Colonic mucosa (tissue), 4 donors: ENCODE results near the gene SPTLC2. TPM values are rescaled to one million over a fixed set of nuclear protein-coding genes. Genes with fewer than 3 reads are reported as not detected.

ENCODE experiments used
- DNase-seq: peaks from one replicate; pipeline ENCODE4 v3.0.0-alpha.2; 2020
- H3K27ac ChIP-seq: fragments of 200-600 bp; one replicate; pipeline ENCODE4 v1.8.0; 2021
- H3K27me3 ChIP-seq: fragments of 200-600 bp; one replicate; pipeline ENCODE4 v1.8.0; 2021
- H3K36me3 ChIP-seq: fragments of 200-600 bp; one replicate; pipeline ENCODE4 v1.8.0; 2021
- H3K4me1 ChIP-seq: fragments of 200-600 bp; one replicate; pipeline ENCODE4 v1.8.0; 2021; ENCODE audit warnings: mild to moderate bottlenecking
- H3K4me3 ChIP-seq: fragments of 200-600 bp; one replicate; pipeline ENCODE4 v1.8.0; 2021
- H3K9ac ChIP-seq, 2 donors: one replicate each; pipeline ENCODE4 v1.7.0; 2013; ENCODE audit warnings: control low read depth in 2 of 2, low read depth in 2 of 2, low read length in 2 of 2
- H3K9me3 ChIP-seq: fragments of 200-600 bp; one replicate; pipeline ENCODE4 v1.8.0; 2021
- intact Hi-C: fragments of 100-400 bp; cut with DNase I; formaldehyde crosslinking; loops from one replicate; pipeline ENCODE4 v1.14.1; 2022
- total RNA-seq, 2 donors: library from RNA; stranded (reverse); fragmentation: NEBNext Ultra II Directional in 1 of 2; extraction: Animal tissue kit (Norgen Biotek cat#: 25700) in 1 of 2; gene quantifications; one replicate each; pipeline ENCODE4 v1.2.1, GENCODE V29; 2021
- TF ChIP-seq, protein P1 (sequence below): fragments of 200-600 bp; IDR thresholded peaks from one replicate; pipeline ENCODE4 v1.8.0; 2022; ENCODE audit warnings: antibody characterized with exemption, mild to moderate bottlenecking
- donor health status: healthy.
- donor health status: DM: no; HTN: no; CAD: no.
- donor health status: DM: no; HTN: no; CAD: no.

SPTLC2 gene
- total RNA-seq, 2 donors from 2014 or later = 68.3 to 70.1 TPM

DNA sequence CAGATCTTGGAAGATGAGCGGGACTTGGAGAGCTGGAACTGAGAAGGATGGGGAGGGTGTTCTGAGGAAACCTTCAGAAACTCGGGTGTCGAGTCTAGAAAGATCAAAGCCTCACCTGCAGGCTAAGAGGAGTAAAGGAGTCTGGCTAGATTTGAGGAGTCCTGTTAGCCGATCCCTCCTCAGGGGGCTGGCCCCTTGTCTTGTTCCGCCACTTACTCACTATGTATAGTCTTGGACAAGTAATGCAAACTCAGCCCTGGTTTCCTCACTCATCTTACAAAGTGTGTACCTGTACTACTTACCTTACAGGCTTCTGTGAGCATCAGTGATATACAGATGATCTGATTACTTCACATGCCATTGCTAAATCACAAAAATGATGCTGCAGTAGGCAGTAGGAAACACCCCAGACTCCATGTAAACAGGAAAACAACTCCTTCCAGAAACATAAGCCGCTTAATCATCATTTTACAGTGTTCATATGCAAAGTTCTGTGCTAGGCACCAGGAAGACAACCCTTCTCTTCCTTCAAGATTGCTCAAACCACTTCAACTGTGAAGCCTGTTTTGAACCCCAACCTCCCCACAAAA lies 2.0 kb upstream of the SPTLC2 start:
- intact Hi-C loops = no loop called here
- no peak for DNase-seq
- H3K27me3 ChIP-seq = no peaks in the 10 kb centered on the region
- H3K9me3 ChIP-seq = no peaks in the 10 kb centered on the region
- H3K27ac ChIP-seq = no peak overlapping the region
- TF ChIP-seq, protein P1, sequence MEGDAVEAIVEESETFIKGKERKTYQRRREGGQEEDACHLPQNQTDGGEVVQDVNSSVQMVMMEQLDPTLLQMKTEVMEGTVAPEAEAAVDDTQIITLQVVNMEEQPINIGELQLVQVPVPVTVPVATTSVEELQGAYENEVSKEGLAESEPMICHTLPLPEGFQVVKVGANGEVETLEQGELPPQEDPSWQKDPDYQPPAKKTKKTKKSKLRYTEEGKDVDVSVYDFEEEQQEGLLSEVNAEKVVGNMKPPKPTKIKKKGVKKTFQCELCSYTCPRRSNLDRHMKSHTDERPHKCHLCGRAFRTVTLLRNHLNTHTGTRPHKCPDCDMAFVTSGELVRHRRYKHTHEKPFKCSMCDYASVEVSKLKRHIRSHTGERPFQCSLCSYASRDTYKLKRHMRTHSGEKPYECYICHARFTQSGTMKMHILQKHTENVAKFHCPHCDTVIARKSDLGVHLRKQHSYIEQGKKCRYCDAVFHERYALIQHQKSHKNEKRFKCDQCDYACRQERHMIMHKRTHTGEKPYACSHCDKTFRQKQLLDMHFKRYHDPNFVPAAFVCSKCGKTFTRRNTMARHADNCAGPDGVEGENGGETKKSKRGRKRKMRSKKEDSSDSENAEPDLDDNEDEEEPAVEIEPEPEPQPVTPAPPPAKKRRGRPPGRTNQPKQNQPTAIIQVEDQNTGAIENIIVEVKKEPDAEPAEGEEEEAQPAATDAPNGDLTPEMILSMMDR = no peak
- H3K9ac ChIP-seq = no peak overlapping the region
- no peak overlapping the region for H3K4me3 ChIP-seq
- no peaks in the 10 kb centered on the region for H3K36me3 ChIP-seq
- peaks cover 11% of the 10 kb centered on the region for H3K4me1 ChIP-seq

DNA sequence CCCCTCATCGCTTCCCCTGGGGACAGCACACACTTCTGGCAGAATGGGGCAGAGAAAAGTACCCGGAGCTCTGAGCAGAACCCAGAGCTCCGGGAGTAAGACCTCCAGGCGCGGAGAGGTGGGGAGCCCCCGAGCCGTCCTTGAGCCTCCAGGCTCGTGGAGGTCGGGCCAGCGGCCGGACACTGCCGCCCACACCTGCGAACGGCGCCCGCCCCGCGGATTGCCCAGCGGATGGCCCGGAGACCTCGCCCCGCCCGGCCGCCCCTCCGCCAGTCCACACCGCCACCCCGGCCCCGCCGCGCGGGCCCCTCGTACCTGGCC lies 344 bp downstream of the SPTLC2 start:
- intact Hi-C loops = no loop called here
- no peaks in the 10 kb centered on the region for H3K9me3 ChIP-seq
- no peaks in the 10 kb centered on the region for H3K36me3 ChIP-seq
- H3K4me1 ChIP-seq = peaks cover 5% of the 10 kb centered on the region
- TF ChIP-seq, protein P1 = no peak
- peak overlapping the region; percentile 93 for H3K4me3 ChIP-seq
- no peak for DNase-seq
- H3K9ac ChIP-seq = peak overlapping the region; percentile 85 to 93
- H3K27ac ChIP-seq = peak overlapping the region; percentile 92
- no peaks in the 10 kb centered on the region for H3K27me3 ChIP-seq

DNA sequence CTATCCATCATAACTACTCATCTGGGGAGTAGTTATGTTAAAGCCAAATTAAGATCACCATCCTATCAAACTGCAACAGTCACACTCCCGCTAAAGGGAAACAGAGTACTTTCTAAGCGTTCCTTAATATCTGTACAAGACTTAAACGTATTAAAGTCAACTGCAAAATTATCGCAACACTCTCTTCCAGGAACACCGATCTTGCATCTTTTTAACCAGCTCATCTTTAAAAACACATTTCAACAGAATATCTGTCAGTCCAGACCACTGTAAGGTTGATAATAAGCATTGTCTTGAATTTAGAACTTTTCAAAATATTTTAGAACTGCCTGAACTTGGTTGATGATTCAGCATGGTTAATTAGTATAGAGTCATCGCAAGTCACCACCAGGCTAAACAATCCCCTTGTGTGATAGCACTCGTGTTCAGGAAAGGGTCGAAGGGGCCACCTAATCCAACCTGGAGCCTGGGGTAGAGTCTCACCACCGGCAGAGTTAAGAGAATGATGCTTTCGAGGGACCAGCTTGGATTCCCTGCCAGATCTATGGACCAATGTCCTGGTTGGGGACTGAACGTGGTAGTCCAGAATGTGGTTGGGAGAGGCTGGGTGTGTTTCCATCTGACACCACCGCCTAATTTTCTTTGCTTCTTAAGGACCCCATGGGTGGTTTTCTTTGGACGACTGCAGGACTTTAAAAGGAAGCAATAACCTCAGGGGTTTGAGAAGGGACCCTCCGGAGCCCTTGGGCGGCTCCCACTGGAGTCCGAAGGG lies 890 bp downstream of the SPTLC2 start:
- DNase-seq = peak; percentile 36

DNA sequence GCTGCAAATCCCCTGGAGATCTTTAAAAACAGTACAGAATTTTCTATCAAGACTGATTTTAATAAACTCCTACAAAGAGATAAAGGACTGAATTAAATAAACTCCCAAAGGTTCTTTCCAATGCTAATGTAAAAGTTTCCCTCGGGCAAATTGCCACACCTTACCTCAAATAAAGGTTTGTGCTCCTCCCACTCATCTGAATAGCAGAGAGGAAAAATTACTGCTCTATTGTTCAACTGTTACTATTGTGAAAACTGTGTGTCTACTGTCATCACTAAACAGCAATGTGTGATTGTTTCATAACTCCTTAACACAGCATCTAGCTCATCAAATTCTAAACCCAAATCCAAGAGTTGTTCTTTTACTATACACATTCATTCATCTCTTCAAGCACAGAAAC lies 3.2 kb downstream of the SPTLC2 start:
- no peaks in the 10 kb centered on the region for H3K36me3 ChIP-seq
- H3K9me3 ChIP-seq = no peaks in the 10 kb centered on the region
- TF ChIP-seq, protein P1 = no peak
- no peak overlapping the region for H3K9ac ChIP-seq
- H3K27ac ChIP-seq = peak overlapping the region; percentile 9
- no peaks in the 10 kb centered on the region for H3K27me3 ChIP-seq
- intact Hi-C loops = no loop called here
- no peak overlapping the region for H3K4me3 ChIP-seq
- DNase-seq = no peak
- peaks cover 5% of the 10 kb centered on the region for H3K4me1 ChIP-seq

More for the DNA sequence above, 890 bp downstream of the SPTLC2 start:
- Histone ChIP-seq H3K36me3 (no peaks in the 10 kb centered on the region), H3K4me1 (peaks cover 5% of the 10 kb centered on the region), H3K9me3 (no peaks in the 10 kb centered on the region), H3K4me3 (peak overlapping the region; percentile 93), H3K9ac (peak overlapping the region; percentile 85 to 93), H3K27ac (peak overlapping the region; percentile 92), H3K27me3 (no peaks in the 10 kb centered on the region)
- intact Hi-C loops = no loop called here
- TF ChIP-seq, protein P1 = no peak

DNA sequence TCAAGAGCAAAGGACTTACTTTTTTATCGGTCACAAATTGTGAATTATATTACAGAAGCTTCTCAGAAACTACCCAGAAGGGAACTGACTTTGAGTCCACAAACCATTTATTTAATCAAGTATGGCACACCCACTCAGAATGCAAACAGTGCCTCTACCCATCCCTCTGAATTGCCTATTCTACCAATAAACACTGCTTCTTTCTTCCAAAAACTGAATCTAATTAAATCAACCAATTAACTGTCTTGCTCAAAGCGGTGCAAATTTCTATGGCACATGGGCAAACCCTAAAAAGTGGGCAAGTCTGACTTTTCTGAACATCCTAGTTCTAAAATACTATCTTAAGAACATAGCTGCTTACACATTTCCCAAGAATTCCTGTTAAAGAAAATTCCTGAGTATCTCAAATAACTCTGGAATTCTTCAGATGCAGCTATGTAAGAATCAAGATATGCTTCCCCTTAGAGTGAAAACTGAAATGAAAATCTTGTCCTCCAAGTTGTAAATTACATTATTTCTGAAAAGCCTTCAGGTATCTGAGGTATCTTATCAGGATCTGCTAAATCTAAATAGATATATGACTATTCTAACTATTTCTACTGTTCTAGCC lies 4.3 kb downstream of the SPTLC2 start:
- no peak overlapping the region for H3K27ac ChIP-seq
- no peak overlapping the region for H3K4me3 ChIP-seq
- no peaks in the 10 kb centered on the region for H3K36me3 ChIP-seq
- H3K27me3 ChIP-seq = no peaks in the 10 kb centered on the region
- no peaks in the 10 kb centered on the region for H3K9me3 ChIP-seq
- TF ChIP-seq, protein P1 = no peak
- DNase-seq = no peak
- no peak overlapping the region for H3K9ac ChIP-seq
- peaks cover 5% of the 10 kb centered on the region for H3K4me1 ChIP-seq
- intact Hi-C loops = no loop called here
